ENCODE results near the gene F5. TPM values are rescaled to one million over a fixed set of nuclear protein-coding genes. Genes with fewer than 3 reads are reported as not detected.

The F5 gene
- total and polyA plus RNA-seq, 10 of the 15 experiments (the other 5 are each of a cell fraction or from before 2014, with no cell fraction given) = under 0.01 to 3.8 (median 0.40) TPM

GRCh38 chr1:169527451-169528214 lies 58.6 kb downstream of the F5 start:
- H2AFZ ChIP-seq (ENCODE audit: control insufficient read depth, low read depth, low read length) = no peak overlapping the region
- H3K9me3 ChIP-seq (replicated peaks; ENCODE audit: control insufficient read depth, insufficient read depth, low read length) = no peaks in the 10 kb centered on the region
- H3K4me2 ChIP-seq (ENCODE audit: control insufficient read depth, insufficient read depth) = no peak overlapping the region; the same call in 1 of the 2 replicates
- ATAC-seq = no peak
- H3K9ac ChIP-seq (ENCODE audit: control insufficient read depth, insufficient read depth, low read length) = no peak overlapping the region
- no peak for FAIRE-seq
- no peaks in the 10 kb centered on the region for H4K20me1 ChIP-seq (ENCODE audit: control insufficient read depth, insufficient read depth)
- no peak for TF ChIP-seq ZBED1 (IDR thresholded peaks at IDR 0.05; ENCODE audit: borderline replicate concordance)
- no peak for TF ChIP-seq CEBPZ (IDR thresholded peaks at IDR 0.05; ENCODE audit: low read depth, low read length)
- TF ChIP-seq PKNOX1 (IDR thresholded peaks at IDR 0.05) = no peak
- no peak for TF ChIP-seq HCFC1 (IDR thresholded peaks at IDR 0.05; ENCODE audit: low read length)
- TF ChIP-seq ATF3 (IDR thresholded peaks at IDR 0.05; ENCODE audit: borderline replicate concordance, extremely low read depth, low read depth, low read length) = no peak
- no peak for TF ChIP-seq JUNB (IDR thresholded peaks at IDR 0.05)
- no peak for TF ChIP-seq NFYB (IDR thresholded peaks at IDR 0.05; ENCODE audit: insufficient read depth, low read depth, low read length)
- TF ChIP-seq ZNF687 (IDR thresholded peaks at IDR 0.05) = no peak
- TF ChIP-seq CHD4 (IDR thresholded peaks at IDR 0.05) = no peak
- TF ChIP-seq RBBP5 (conservative IDR thresholded peaks at IDR 0.05) = no peak
- no peak for TF ChIP-seq HSF1 (IDR thresholded peaks at IDR 0.05; ENCODE audit: low read depth, low read length)
- 87% methylated on average over 5 of the region's 5 CpGs for WGBS (ENCODE audit: insufficient coverage, insufficient replicate concordance, low lambda C conversion rate, missing lambda C conversion rate)
- ChIA-PET POLR2A (no interaction called here), SMC1A (ENCODE audit: uncharacterized antibody, unreplicated experiment) (no interaction called here), CTCF (no interaction called here), RAD21 (ENCODE audit: unreplicated experiment) (no interaction called here)
- no peak for DNase-seq (ENCODE audit: low read depth, low spot score)
- BruUV-seq (replicated peaks) = no TSS peak
- in situ Hi-C loops (cut with MboI) (no loop called here), intact Hi-C loops (cut with micrococcal nuclease; ENCODE audit: unreplicated experiment) (loop anchor here (5.0 kb wide), 1 partner anchor 40 kb away; the partner anchor contains the start of gene SLC19A2)
- no peak overlapping the region for H3K4me3 ChIP-seq
- peaks cover 10% of the 10 kb centered on the region; the same call in 1 of the 2 replicates for H3K4me1 ChIP-seq (ENCODE audit: control insufficient read depth, insufficient read depth, low read length)
- no peaks in the 10 kb centered on the region for H3K27me3 ChIP-seq (replicated peaks in 1 of 2; ENCODE audit: control insufficient read depth in 2 of 2, insufficient read depth in 2 of 2, low read length in 1 of 2)
- H3K27ac ChIP-seq (ENCODE audit: control insufficient read depth, insufficient read depth) = no peak overlapping the region
- no peaks in the 10 kb centered on the region for H3K79me2 ChIP-seq (ENCODE audit: control insufficient read depth, insufficient read depth, low read length)
- H3K36me3 ChIP-seq (ENCODE audit: control insufficient read depth in 2 of 2, insufficient read depth in 2 of 2, low read length in 1 of 2) = no peaks in the 10 kb centered on the region

Data from GM12878 (cell line).